Activated CD8-positive, alpha-beta memory T cell treated with anti-CD3 and anti-CD28 coated beads for 24 hours (primary cell): Measurements from ENCODE around the gene SCARF2.
"Not testable (repeated sequence)": the region's sequence is repeated elsewhere in the genome, so short reads cannot be mapped to it uniquely, and the experiment has no call there.

Source experiments
- DNase-seq: peaks from one replicate; pipeline ENCODE4 v3.0.0-alpha.2; 2020

The SCARF2 gene

DNA sequence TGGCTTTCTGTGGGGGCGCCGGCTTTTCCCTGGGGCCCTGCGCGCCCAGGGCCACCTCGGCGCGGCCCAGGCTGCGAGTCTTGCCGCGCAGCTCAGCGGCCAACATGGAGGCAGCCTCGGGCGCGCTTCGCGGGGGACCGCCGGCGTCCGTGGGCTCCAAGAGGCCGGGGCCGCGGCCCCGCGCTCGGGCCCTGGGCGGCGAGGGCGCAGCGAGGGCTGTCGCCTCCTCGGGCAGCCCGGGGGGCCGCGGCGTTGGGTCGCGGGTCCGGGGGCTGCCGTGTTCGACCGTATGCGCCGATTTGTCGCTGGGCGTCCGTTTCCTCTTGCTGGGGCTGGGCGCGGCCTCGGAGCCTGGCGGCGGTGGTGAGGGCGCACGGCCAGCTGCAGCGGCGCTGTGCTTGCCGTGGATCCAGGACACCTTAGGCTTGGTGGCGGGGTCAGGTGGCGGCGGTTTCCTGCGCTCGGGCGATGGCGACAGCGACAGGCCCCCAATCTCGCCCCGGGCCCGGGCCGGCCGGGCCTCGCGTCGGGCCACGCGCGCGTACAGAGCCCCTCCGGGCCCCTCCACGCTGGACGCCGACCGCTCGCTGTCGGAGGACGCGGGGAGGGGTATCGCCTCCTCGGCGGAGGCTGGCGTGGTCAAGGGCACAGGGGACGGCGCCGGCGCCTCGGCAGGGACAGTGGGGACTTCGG is 11.9 kb downstream of the SCARF2 start:
- DNase-seq: no peak

DNA sequence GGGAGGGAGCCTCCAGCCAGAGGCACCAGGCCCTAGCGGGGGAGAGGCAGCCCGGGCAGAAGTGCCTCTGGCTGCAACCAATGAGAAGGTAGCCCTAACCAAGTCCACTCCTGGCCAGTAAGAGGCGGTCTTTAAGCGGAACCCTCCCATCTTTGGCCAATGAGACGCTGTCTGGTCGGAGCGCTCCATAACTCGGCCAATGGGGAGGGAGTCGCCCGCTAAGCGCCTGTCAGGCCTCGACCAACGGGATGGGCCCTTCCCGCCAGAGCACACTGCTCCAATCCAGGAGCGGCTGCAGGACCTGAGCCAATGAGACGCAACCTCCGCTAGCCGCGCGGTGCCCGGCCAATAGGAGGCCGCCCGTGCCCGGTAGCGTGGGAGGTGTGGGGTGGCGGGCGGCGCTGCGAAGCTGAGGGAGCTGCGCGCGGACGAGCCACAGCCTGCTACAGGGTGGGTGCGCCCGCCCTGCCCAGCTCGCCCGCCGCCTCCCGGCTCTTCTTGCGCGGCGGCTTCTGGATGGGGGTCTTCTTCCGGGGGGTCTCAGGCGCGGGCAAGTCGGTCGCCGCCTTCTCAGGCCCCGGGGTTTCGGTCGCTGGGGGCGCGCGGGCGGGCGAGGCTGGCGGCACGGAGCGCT is 12.6 kb downstream of the SCARF2 start:
- no peak for DNase-seq

DNA sequence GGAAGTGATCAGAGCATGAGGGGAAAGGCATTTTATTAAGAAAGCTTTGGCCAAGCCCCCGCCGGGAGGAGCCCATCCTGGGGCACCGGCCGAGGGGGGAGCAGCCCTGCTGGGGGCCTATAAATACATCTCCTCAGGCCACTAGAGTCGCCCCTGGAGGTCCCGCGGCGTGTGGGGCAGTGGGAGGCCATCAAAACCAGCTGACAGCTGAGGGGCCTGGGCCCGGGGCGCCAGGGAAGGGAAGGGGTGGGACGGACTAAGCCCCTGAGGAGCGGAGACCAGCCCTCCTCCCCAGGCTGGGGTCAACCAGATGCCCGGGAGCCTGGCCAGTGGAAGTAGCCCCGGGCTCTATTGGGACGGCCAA is 13.1 kb downstream of the SCARF2 start:
- DNase-seq: no peak

DNA sequence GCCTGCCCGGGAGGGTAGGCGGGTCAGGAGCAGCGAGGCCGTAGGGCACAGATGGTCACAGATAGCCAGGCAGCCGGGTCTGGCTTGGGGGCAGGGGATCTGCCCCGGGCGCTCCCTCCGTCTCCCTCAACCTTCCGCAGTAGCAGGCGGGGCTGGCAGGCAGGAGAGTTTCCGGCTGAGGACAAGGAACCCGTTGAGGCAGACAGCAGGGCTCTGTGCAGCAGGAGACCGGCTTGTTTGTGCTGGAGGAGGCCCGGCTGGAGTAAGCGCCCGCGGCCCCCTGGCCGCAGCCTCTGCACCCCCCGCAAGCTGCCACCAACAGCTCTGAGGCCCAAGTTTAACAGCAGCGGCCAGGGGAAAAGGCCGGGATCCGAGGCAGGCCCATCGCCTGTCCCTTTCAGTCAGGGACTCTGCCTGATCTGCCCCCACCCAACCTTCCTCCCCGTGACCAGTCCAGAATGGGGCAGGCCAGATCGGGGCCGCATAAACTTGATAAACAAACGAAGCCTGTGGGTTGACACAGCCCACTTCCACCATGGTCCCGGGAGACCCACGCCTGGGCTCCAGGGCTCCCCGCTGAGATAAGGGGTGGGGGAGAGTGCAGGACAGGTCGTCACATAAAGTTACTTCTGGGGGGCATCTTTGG is 13.6 kb downstream of the SCARF2 start:
- no peak for DNase-seq

DNA sequence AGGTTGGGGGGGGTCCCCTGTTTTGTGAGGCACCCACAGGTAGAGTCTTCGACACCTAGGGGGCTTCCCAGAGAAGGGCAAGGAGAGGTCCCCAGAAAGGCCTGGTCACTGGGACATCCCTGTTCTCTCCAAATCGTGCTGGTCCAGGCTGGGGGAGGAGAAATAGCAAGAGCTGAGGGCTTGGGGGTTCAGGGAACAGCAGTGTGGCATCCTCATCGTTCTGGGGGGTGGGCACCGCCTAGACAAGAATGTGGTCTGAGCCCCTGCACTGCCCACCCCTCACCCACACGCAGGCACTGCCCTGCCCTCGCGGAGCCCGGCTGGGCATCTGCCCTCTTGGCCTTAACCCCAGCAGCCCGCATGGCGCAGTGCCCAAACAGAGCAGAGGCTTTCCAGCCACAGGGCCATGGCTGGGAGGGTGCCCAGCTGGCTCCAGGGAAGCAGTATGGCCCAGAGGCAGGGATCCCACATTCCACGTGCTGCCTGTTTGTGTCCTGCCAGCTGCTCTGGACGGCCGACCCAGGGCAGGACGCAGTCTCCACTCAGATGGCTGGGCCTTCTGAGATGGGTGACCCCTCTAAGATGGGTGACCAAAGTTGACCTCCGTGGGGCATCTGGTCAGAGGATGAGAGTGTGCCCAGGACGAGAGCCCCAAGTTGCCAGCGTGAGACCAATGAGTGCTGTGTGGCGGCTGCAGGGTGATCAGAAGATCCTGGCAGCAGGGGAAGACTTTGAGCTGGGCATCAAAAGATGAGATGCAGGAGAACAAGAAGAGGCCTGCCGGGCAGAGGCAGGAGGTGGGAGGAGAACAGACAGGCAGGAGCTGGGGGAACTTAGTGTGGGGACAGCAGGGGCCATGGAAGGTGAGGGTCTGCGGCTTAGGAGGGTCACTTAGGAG is 14.4 kb downstream of the SCARF2 start:
- no peak for DNase-seq

DNA sequence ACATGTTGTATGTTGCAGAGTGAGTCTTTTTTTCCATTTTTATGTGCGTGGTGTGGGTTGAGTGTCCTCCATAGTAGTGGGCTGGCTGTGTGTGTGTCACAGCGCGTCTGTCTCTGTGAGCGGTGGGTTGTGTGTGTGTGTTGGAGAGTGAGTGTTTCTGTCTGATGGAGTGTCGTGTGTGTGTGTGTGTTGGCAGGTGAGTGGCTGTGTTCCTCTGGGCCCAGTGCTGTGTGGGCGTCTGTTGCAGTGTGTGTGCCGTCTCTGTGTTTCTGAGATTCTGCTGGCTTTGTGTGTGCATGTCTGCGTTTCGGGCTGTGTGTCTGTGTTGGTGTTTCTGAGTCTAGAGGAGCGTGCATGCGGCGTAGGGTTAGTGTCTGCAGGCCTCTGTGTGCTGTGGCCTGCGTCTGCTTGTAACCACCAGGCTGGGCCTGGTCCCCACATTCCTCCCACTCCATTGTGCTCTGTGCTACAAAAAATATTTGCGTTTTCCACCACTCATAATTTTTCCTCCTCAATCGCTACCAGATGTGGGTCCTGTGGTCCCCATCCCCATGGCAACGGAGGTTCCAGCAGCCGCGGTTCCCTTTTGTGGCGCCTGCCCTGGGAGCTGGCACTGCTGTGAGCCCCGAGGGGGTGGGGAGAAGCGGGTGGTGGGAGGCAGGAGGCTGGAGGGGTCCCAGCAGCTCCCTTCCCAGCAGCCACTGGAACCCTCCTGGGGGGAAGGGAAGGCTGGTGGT is 15.2 kb downstream of the SCARF2 start:
- DNase-seq: no peak

DNA sequence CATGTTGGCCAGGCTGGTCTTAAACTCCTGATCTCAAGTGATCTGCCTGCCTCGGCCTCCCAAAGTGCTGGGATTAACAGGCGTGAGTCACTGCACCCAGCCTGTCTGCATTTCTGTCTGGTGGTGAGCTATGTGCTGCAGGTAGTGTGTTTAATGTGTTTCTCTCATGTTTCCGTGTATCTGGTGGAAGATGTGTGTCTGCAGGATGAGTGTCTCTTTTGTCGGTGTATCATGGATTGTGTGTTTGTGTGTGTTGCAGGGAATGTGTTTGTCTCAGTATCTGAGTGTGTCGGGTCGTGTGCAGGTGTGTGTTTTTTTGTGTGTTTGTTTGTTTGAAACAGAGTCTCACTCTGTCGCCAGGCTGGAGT is 16.1 kb downstream of the SCARF2 start:
- no peak for DNase-seq

DNA sequence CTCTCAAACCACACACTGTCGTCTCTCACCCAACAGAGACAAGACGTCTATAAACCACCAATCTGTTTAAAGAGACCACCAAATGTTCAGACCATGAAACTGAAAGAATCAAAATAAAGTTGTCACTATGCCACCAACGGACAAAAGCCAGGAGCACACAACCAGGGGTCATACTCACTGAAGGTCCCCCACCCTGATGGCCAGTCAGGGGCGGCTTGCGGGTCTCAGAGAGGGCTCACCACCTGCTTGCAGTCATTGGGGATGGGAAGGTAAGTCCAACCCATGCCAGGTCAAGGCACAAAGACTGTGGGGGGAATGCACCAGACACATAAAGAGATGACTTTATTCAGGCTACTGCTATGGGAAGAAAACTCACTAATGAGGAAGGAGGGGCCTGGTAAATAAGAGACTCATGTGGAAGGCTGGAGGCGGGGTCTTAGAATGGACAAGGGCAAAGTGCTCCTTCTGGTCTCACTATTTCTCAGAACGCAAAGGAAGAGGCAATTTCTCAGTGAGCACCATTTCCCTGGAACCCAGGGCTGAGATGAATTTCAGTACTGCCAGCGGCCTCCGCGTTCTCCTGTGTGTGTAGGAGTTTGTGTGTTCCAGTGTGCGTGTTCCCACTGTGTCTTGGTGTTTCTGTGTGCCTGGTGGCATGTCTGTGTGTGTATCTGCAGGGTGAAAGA is 17.3 kb downstream of the SCARF2 start:
- DNase-seq: no peak

DNA sequence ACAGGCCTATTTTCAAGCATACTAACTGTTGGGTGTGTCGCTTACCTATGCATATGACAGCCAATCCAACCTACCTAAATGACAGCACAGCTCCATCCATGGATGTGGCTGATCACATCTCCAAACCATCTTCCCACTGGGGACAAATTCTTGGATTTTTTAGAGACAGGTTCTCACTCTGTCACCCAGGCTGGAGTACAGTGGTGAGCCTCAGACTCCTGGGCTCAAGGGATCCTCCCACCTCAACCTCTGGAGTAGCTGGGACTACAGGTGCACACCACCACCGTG is 18.0 kb downstream of the SCARF2 start:
- no peak for DNase-seq

DNA sequence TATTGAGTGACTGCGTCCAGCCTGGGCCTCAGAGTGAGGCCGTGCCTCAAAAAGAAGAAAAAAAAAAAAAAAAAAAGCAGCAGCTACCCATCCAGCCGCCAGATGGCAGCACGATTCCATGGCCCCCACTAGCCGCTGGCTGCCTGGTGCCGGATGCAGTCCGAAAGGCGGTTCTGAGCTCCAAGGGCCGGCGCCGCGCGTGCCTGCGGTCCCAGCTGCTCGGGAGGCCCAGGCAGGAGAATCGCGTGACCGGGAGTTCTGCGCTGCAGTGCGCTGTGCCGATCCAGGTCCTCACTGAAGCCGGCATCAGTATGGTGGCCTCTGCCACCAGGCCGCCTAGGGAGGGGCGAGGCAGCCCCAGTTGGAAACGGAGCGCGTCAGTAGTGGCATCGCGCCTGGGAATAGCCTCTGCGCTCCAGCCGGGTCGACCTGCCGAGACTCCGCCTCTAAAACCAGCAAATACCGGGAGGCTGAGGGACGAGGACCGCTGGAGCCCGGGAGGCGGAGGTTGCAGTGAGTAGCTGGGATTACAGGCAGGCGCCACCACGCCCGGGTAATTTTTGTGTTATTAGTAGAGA is 19.3 kb downstream of the SCARF2 start:
- peak; percentile 89 for DNase-seq

DNA sequence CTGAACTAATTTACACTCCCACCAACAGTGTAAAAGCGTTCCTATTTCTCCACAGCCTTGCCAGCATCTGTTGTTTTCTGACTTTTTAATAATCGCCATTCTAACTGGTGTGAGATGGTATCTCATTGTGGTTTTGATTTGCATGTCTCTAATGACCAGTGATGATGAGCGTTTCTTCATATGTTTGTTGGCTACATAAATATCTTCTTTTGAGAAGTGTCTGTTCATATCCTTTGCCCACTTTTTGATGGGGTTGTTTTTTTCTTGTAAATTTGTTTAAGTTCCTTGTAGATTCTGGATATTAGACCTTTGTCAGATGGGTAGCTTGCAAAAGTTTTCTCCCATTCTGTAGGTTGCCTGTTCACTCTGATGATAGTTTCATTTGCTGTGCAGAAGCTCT is 21.9 kb downstream of the SCARF2 start:
- not testable (repeated sequence) for DNase-seq

DNA sequence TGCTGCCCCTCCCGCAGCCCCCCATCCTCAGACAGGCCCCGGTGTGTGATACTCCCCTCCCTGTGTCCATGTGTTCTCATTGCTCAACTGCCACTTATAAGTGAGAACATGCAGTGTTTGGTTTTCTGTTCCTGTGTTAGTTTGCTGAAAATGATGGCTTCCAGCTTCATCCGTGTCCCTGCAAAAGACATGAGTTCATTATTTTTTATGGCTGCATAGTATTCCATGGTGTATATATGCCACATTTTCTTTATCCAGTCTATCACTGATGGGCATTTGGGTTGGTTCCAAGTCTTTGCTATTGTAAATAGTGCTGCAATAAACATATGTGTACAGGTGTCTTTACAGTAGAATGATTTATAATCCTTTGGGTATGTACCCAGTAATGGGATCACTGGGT is 22.4 kb downstream of the SCARF2 start:
- not testable (repeated sequence) for DNase-seq

DNA sequence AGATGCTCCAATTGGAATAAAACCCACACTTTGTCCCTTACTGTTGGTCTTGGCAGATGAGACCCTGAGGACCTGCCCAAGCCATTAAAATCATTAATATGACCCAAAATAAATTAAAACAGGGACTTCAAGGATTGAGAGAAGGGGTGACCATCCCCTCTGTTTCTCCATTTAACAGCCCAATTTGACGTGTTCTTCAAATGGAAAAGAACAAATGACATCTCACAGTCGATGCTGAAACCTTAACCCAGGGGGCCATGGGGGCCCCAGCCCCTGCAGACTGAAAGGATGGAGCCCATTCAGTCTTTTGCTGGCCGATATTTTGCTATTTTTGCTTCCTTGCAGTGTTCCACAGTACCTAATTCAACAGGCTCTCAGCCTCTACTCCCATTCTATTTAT is 23.2 kb downstream of the SCARF2 start:
- DNase-seq: no peak

DNA sequence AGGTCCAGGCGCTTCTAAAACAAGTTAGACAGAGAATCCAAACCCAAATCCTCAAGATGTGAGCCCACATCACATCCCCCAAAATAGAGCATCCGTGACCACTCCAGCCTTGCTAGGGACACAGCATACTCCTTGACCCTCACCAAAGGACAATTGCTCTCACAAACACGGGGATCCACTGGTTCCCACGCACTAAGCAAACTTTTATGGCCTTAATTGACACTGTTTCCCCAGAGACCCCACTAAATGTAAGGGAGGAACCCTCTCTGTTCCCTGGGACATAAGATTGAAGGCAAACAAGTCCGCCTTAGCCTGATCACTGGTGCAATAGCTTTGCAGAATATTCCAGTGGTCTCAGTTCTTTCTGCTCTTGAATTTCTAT is 23.6 kb downstream of the SCARF2 start:
- no peak for DNase-seq

DNA sequence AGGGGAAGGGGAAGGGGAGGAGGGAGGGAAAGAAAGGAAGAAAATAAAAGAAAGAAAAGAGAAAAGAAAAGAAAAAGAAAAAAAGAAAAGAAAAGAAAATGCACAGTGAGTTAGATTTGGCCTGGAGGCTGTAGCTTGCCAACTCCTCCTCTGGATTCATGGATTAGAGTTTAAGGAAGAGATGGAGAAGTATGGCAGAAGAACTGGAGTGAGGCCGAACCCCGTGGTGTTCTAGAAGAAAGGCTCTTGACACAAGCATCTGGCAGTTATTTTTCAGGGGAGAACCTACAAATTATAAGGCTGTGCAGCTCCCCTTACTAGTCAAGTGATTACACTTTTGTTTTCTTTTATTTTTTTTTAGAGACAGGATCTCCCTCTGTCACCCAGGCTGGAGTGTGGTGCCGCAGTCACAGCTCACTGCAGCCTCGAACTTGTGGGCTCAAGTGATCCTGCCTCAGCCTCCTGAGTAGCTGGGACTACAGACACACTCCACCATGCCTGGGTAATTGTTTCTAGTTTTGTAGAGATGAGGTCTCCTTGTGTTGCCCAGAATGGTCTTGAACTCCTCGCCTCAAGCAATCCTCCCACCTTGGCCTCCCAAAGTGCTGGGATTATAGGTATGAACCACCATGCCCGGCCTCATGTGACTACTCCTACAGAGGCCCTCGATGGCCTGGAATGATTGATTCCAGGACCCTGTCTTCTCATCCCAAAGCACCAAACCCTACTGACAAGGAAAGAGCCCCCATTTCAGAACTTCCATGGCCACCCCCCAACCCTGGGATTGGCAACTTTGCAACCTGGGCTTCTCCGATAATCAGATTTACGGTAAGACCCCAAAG is 24.2 kb downstream of the SCARF2 start:
- DNase-seq: no peak

DNA sequence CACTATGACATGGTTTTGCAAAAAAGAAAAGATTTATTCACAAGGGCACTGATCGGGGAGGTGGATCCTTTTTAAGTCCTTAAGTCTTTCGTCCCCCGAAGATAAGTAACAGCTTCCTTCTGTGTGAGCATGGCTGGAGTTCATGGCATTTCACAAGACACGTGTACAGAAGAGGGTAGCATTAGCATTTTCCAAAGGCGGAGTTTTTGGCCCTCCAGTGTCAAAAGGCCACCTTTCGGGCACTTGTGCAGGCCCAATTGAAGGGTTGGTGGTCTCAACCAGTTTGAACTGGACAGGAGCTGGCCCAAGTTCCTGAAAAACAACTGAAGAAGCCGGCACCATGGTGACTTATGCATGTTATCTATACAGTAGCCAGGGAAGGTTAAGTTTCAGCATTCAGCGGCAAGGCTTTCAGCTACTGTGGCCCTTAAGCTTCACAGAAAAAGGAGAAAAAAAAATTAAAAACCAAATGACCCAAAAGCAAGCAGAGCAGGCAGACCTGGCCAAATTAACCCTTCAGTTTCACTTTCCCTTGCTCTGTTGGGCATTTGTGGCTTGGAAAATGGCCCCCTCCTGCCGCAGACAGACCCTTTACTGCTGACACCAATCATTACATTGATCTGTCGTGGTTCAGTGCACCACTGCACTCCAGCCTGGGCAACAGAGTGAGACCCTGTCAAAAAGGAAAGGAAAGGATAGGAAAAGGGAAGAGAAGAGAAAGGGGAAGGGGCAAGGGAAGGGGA is 25.0 kb downstream of the SCARF2 start:
- no peak for DNase-seq

DNA sequence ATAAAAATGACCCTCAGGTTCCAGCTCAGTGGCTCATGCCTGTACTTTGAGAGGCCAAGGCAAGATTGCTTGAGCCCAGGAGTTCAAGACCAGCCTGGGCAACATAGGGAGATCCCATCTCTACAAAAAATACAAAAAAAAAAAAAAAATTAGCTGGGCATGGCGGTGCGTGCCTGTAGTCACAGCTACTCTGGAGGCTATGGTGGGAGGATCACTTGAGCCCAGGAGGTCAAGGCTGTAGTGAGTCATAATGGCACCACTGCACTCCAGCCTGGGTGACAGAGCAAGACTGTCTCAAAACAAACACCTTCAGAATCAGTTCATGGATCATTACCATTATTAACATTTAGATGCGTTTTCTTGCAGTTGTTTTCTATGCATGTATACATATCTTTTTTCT is 28.2 kb downstream of the SCARF2 start:
- DNase-seq: peak; percentile 4

DNA sequence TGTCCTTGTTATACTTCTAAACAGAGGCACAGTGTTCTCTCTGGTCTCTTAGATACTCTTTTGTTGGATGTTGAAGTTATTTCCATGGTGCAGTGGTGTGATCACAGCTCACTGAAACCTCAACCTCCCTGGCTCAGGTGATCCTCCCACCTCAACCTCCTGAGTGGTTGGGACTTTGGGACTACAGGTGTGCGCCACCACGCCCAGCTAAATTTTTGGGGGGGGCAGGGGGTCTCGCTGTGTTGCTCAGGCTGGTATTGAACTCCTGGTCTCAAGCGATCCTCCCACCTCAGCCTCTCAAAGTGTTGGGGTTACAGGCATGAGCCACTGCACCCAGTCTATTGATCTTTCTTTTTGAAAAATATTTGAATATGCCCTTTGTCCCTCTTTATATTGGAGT is 28.7 kb downstream of the SCARF2 start:
- DNase-seq: no peak

DNA sequence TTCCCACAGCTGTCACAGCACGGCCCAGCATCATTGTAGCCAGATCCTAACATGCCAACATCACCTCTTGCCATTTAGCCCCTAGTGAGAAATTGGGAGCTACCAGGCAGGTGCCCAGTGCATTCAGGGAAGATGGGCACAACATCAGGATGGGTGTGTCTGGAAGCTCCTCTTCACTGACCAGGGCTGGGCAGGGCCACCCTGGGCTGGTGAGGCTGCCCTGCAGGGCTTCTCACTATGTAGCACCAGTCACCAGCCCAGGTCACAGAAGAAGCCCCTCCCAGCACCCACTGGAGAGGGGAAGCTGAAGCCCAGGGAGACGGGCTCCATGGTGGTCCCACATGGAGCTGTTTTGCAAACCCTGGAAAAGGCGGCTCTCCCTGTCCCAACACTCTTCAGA is 29.8 kb downstream of the SCARF2 start:
- DNase-seq: peak; percentile 15

DNA sequence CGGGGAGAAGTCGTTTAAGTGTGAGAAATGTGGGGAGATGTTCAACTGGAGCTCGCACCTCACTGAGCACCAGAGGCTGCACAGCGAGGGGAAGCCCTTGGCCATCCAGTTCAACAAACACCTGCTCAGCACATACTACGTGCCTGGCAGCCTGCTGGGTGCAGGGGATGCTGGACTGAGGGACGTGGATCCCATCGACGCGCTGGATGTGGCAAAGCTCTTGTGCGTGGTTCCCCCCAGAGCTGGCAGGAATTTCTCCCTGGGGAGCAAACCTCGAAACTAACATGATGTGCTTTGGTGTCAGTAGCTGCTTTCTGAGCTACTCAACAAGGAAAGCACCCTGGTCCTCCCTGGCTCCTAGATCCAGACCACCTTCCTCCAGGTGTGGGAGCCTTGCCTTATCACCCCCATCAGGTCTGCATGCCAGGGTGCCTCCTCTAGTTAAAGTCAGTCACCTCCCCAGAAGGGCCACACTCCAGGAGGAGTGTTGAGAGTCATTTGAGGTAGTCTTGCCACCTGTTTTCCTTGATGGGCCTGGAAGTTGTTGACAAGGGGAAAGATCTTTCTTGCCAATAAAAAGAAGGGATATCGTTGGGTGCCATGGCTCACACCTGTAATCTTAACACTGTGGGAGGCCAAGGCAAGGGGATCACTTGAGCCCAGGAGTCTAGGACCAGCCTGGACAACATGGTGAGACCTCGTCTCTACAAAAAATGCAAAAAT is 30.8 kb downstream of the SCARF2 start:
- no peak for DNase-seq
